HK-2 (cell line): ENCODE results near the gene DMAC2L.
"Not testable (repeated sequence)": the region's sequence is repeated elsewhere in the genome, so short reads cannot be mapped to it uniquely, and the experiment has no call there.

Experiments
- DNase-seq: peaks from one replicate; pipeline ENCODE4 v3.0.0-alpha.2; 2018; ENCODE audit not compliant: unreplicated experiment

The DMAC2L gene

GRCh38 chr14:50354527-50354926 is 42.4 kb downstream of the DMAC2L start:
- DNase-seq = no peak

GRCh38 chr14:50355692-50356091 is 43.6 kb downstream of the DMAC2L start:
- no peak for DNase-seq

- DNase-seq = not testable (repeated sequence)
Observed at GRCh38 chr14:50356283-50356682, 44.2 kb downstream of the DMAC2L start.

- no peak for DNase-seq
Observed at GRCh38 chr14:50357124-50357523, 45.0 kb downstream of the DMAC2L start.

- DNase-seq = no peak
Observed at GRCh38 chr14:50357753-50358395, 45.8 kb downstream of the DMAC2L start.

- no peak for DNase-seq
Observed at GRCh38 chr14:50359631-50360030, 47.5 kb downstream of the DMAC2L start.

GRCh38 chr14:50360093-50360492 is 48.0 kb downstream of the DMAC2L start:
- DNase-seq = no peak

- no peak for DNase-seq
Observed at GRCh38 chr14:50360851-50361250, 48.7 kb downstream of the DMAC2L start.

- DNase-seq = not testable (repeated sequence)
Observed at GRCh38 chr14:50361473-50362403, 49.6 kb downstream of the DMAC2L start.

GRCh38 chr14:50362764-50363713 is 50.9 kb downstream of the DMAC2L start:
- no peak for DNase-seq

GRCh38 chr14:50363714-50364111 is 51.6 kb downstream of the DMAC2L start:
- DNase-seq = no peak

- no peak for DNase-seq
Observed at GRCh38 chr14:50364792-50365191, 52.7 kb downstream of the DMAC2L start.

GRCh38 chr14:50365572-50365971 is 53.4 kb downstream of the DMAC2L start:
- not testable (repeated sequence) for DNase-seq

- no peak for DNase-seq
Observed at GRCh38 chr14:50366115-50366514, 54.0 kb downstream of the DMAC2L start.

GRCh38 chr14:50366589-50366988 is 54.5 kb downstream of the DMAC2L start:
- DNase-seq = no peak

- DNase-seq = no peak
Observed at GRCh38 chr14:50371546-50371945, 59.4 kb downstream of the DMAC2L start.

GRCh38 chr14:50373959-50374358 is 61.8 kb downstream of the DMAC2L start:
- no peak for DNase-seq

GRCh38 chr14:50375760-50376159 is 63.6 kb downstream of the DMAC2L start:
- no peak for DNase-seq
